GM19035 (cell line): ENCODE measurements around the gene ZNF660.

Experiments used
- ATAC-seq: cut with Tn5 transposase; IDR thresholded peaks from one replicate; pipeline ENCODE4 v1.9.1; 2021; ENCODE audit not compliant: unreplicated experiment

The ZNF660 gene

GRCh38 chr3:44628716-44629115, 44.0 kb downstream of the ZNF660 start:
- ATAC-seq: no peak

GRCh38 chr3:44632193-44632592, 47.4 kb downstream of the ZNF660 start:
- no peak for ATAC-seq

- no peak for ATAC-seq
Observed at GRCh38 chr3:44642337-44642736, 57.6 kb downstream of the ZNF660 start.

- ATAC-seq: no peak
Observed at GRCh38 chr3:44643024-44643423, 58.3 kb downstream of the ZNF660 start.

- no peak for ATAC-seq
Observed at GRCh38 chr3:44647771-44648170, 63.0 kb downstream of the ZNF660 start.

- ATAC-seq: peak; percentile 98
Observed at GRCh38 chr3:44648564-44649229, 63.9 kb downstream of the ZNF660 start, which contains the start of gene ZNF35. ZNF35 (plus strand) TSS chr3:44648732; CDS start chr3:44651068, 2,336 bp downstream.
